HCT116 (cell line): ENCODE data around the gene HBB. TPM values are rescaled to one million over a fixed set of nuclear protein-coding genes. Genes with fewer than 3 reads are reported as not detected.

Experiments used
- ATAC-seq: fragments of 200-7000 bp; cut with Tn5 transposase; 2 replicates; pipeline ENCODE4 v1.9.1; 2020; ENCODE audit warnings: mild to moderate bottlenecking, moderate library complexity
- BruUV-seq: library from RNA; stranded (reverse); fragments of 400-500 nt; replicated peaks from 2 replicates; lab custom pipeline; 2021; lab: Mats Ljungman, UMichigan
- CTCF ChIA-PET: fragments of 300-600 bp; sonication (Branson Sonifier 250); formaldehyde crosslinking; loops from one replicate; lab custom pipeline; 2021; ENCODE audit warnings: antibody characterized with exemption; lab: Charles Lee
- POLR2A ChIA-PET: fragments of 300-600, 350-600 bp; sonication (Branson Sonifier 250); formaldehyde crosslinking; loops from one replicate; lab custom pipeline; 2021; ENCODE audit warnings: antibody characterized with exemption; lab: Charles Lee
- RAD21 ChIA-PET, 2 experiments: fragments of 300-600 bp; sonication (Branson Sonifier 250); formaldehyde crosslinking; loops; one replicate each; lab custom pipeline; 2023; ENCODE audit warnings: low total read pairs in 2 of 2; ENCODE audit not compliant: uncharacterized antibody in 2 of 2, unreplicated experiment in 2 of 2, low non-redundant PET in 1 of 2; lab: Charles Lee
- DNase-seq: peaks from one replicate; pipeline ENCODE4 v3.0.0-alpha.2; 2010; ENCODE audit warnings: low read depth, low spot score
- H2AFZ ChIP-seq: fragments of 200-600 bp; shearing (Covaris generic), sonication (generic); 2 replicates; pipeline ENCODE4 v1.6.1; 2017; ENCODE audit warnings: low read depth, mixed run types, mixed read lengths, antibody characterized with exemption, low read length; ENCODE audit not compliant: poor library complexity, severe bottlenecking
- H3K27ac ChIP-seq: 2 replicates; pipeline ENCODE4 v1.5.1; 2012; ENCODE audit warnings: low read depth, low read length
- H3K27me3 ChIP-seq: fragments of 200-600 bp; sonication (generic); 2 replicates; pipeline ENCODE4 v1.6.1; 2016; ENCODE audit warnings: mixed run types, low read length, mixed read lengths; ENCODE audit not compliant: insufficient read depth
- H3K36me3 ChIP-seq, 2 experiments: fragments of 200-500 bp in 1 of 2; fragments of 200-600 bp in 1 of 2; sonication (Bioruptor generic) in 1 of 2; sonication (generic) in 1 of 2; 2 replicates each; pipeline versions ENCODE4 v1.5.1 to v1.6.1; 2014 to 2016; ENCODE audit warnings: low read length in 2 of 2, inconsistent platforms in 1 of 2, mixed read lengths in 1 of 2, mixed run types in 1 of 2; ENCODE audit not compliant: insufficient read depth in 2 of 2, control insufficient read depth in 1 of 2
- H3K4me1 ChIP-seq, 2 experiments: fragments of 200-600 bp in 1 of 2; sonication (generic) in 1 of 2; 2 replicates each; pipeline versions ENCODE4 v1.5.1 to v1.6.1; 2012 to 2017; ENCODE audit warnings: low read length in 2 of 2, inconsistent platforms in 1 of 2, mild to moderate bottlenecking in 1 of 2, mixed read lengths in 1 of 2, mixed run types in 1 of 2, moderate library complexity in 1 of 2; ENCODE audit not compliant: insufficient read depth in 2 of 2, control insufficient read depth in 1 of 2
- H3K4me2 ChIP-seq: fragments of 200-600 bp; sonication (generic); 2 replicates; pipeline ENCODE4 v1.6.1; 2017; ENCODE audit warnings: mixed run types, low read length, mixed read lengths
- H3K4me3 ChIP-seq, 2 experiments: fragments of 200-600 bp in 1 of 2; sonication (generic) in 1 of 2; replicated peaks in 1 of 2; 2 replicates each; pipeline ENCODE4 v1.5.1; 2011 to 2016; ENCODE audit warnings: low read length in 2 of 2, control low read depth in 1 of 2, low read depth in 1 of 2, mild to moderate bottlenecking in 1 of 2, mixed read lengths in 1 of 2, mixed run types in 1 of 2
- H3K79me2 ChIP-seq: fragments of 200-600 bp; sonication (generic); 2 replicates; pipeline ENCODE4 v1.6.1; 2017; ENCODE audit warnings: mild to moderate bottlenecking, mixed run types, low read length, moderate library complexity, mixed read lengths; ENCODE audit not compliant: insufficient read depth
- H3K9ac ChIP-seq: fragments of 200-600 bp; sonication (generic); 2 replicates; pipeline ENCODE4 v1.6.1; 2016; ENCODE audit warnings: low read length, mixed read lengths
- H3K9me2 ChIP-seq: fragments of 200-600 bp; sonication (generic), shearing (Covaris generic); 2 replicates; pipeline ENCODE4 v1.6.1; 2017; ENCODE audit warnings: mixed run types, mild to moderate bottlenecking, moderate library complexity; ENCODE audit not compliant: insufficient read depth
- H3K9me3 ChIP-seq, 2 experiments: fragments of 200-500 bp in 1 of 2; fragments of 200-600 bp in 1 of 2; sonication (Bioruptor generic) in 1 of 2; sonication (generic) in 1 of 2; 2 replicates each; pipeline ENCODE4 v1.6.1; 2014 to 2017; ENCODE audit warnings: low read length in 2 of 2, mixed read lengths in 2 of 2, inconsistent platforms in 1 of 2, low read depth in 1 of 2, mild to moderate bottlenecking in 1 of 2, mixed run types in 1 of 2, moderate library complexity in 1 of 2; ENCODE audit not compliant: control insufficient read depth in 1 of 2, insufficient read depth in 1 of 2
- H4K20me1 ChIP-seq: fragments of 200-600 bp; sonication (generic), shearing (Covaris generic); 2 replicates; pipeline ENCODE4 v1.6.1; 2017; ENCODE audit warnings: mixed run types, mild to moderate bottlenecking, moderate library complexity; ENCODE audit not compliant: insufficient read depth
- CBX3 ChIP-seq: IDR thresholded peaks from 2 replicates; pipeline ENCODE4 v1.6.1; 2012; ENCODE audit warnings: low read depth
- EGR1 ChIP-seq: IDR thresholded peaks from 2 replicates; pipeline ENCODE4 v1.6.1; 2012; ENCODE audit warnings: low read depth
- ELF1 ChIP-seq: IDR thresholded peaks from 2 replicates; pipeline ENCODE4 v1.6.1; 2012; ENCODE audit warnings: low read depth, borderline replicate concordance
- FOSL1 ChIP-seq: IDR thresholded peaks from 2 replicates; pipeline ENCODE4 v1.6.1; 2012; ENCODE audit warnings: low read depth
- JUND ChIP-seq: IDR thresholded peaks from 2 replicates; pipeline ENCODE4 v1.6.1; 2012
- MAX ChIP-seq: IDR thresholded peaks from 2 replicates; pipeline ENCODE4 v1.6.1; 2012
- POLR2A ChIP-seq: IDR thresholded peaks from 2 replicates; pipeline ENCODE4 v1.7.0; 2011; ENCODE audit warnings: borderline replicate concordance; ENCODE audit not compliant: insufficient read depth, insufficient read length; ENCODE audit errors: extremely low read depth
- POLR2AphosphoS5 ChIP-seq: IDR thresholded peaks from 2 replicates; pipeline ENCODE4 v1.6.1; 2011; ENCODE audit warnings: mild to moderate bottlenecking, low read depth, low read length, moderate library complexity
- RAD21 ChIP-seq: IDR thresholded peaks from 2 replicates; pipeline ENCODE4 v1.6.1; 2012; ENCODE audit warnings: low read depth, mild to moderate bottlenecking
- SRF ChIP-seq: IDR thresholded peaks from 2 replicates; pipeline ENCODE4 v1.6.1; 2012; ENCODE audit warnings: low read depth
- TCF7L2 ChIP-seq: IDR thresholded peaks from 2 replicates; pipeline ENCODE4 v1.7.0; 2011; ENCODE audit warnings: borderline replicate concordance, inconsistent platforms; ENCODE audit not compliant: insufficient read depth, insufficient read length; ENCODE audit errors: extremely low read depth
- YY1 ChIP-seq: IDR thresholded peaks from 2 replicates; pipeline ENCODE4 v1.6.1; 2011; ENCODE audit warnings: low read length, low read depth, moderate library complexity, mild to moderate bottlenecking; ENCODE audit not compliant: insufficient replicate concordance; ENCODE audit errors: extremely low read depth
- intact Hi-C: fragments of 100-400 bp; cut with micrococcal nuclease; formaldehyde crosslinking; loops from 2 replicates; pipeline ENCODE4 v1.10.0; 2022
- total RNA-seq: library from RNA; stranded (reverse); gene quantifications from one replicate; pipeline ENCODE4 v1.2.1, GENCODE V29; 2021; ENCODE audit not compliant: unreplicated experiment
- TF ChIP-seq, protein P1 (sequence below): IDR thresholded peaks from 2 replicates; pipeline ENCODE4 v1.6.1; 2011; ENCODE audit warnings: mild to moderate bottlenecking, low read length, moderate library complexity; ENCODE audit not compliant: insufficient replicate concordance; ENCODE audit errors: extremely low read depth
- TF ChIP-seq, protein P2 (sequence below), 3 experiments: fragments of 200-600 bp in 1 of 3; sonication (generic) in 1 of 3; IDR thresholded peaks in 2 of 3; conservative IDR thresholded peaks in 1 of 3; 2 replicates each; pipeline ENCODE4 v1.5.1; 2012 to 2017; ENCODE audit warnings: low read depth in 2 of 3, low read length in 2 of 3, antibody characterized with exemption in 1 of 3, borderline replicate concordance in 1 of 3, control low read depth in 1 of 3, mild to moderate bottlenecking in 1 of 3, mixed read lengths in 1 of 3, mixed run types in 1 of 3, moderate library complexity in 1 of 3; ENCODE audit not compliant: insufficient read depth in 1 of 3

Gene HBB
- total RNA-seq, 1 experiment from 2014 or later: not detected

DNA sequence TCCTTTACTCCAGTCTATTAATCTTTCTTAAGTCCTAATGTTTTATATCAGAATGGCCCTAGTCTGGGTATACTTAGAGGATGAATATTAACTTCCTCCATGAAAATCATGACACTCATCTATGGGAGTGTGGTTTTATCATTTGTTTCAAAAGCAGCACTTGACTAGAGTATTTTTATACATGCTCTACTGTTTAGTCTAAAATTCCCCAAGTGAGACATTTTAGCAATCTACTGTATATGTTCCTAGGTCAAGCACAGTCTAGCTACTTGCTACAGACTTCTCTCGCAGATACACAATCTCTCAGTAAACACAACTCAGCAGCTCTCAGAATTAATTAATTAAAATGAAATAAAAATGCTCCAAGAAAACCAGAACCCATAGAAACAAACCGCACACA is 2.9 kb upstream of the HBB start (continued):
- no peak for TF ChIP-seq YY1
- TF ChIP-seq, all 23 proteins: peak for 0

DNA sequence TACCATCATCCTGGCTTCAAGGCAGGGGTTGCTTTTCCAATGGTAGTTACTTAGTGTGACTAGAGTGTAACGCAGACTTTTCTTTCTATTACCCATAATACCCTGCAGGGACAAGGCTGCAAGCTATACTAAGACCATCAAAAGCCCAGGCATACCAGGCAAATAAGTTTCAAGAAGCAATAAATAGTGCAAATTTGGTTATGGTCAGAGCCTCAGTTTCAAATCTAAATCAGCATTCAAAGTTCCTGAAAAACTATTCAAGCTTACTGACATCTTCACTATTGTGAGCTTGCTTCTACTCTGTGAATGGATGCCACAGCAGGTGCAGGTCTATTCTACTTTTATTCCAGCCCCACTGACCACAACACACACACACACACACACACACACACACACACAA is 2.5 kb upstream of the HBB start:
- Histone ChIP-seq H3K27me3 (peaks cover 4% of the 10 kb centered on the region; the same call in 1 of the 2 replicates), H3K9ac (no peak overlapping the region)
- BruUV-seq: no TSS peak

More for the DNA sequence above, 2.5 kb upstream of the HBB start:
- Histone ChIP-seq H3K9me3 (no peaks in the 10 kb centered on the region), H3K4me1 (no peaks in the 10 kb centered on the region), H3K36me3 (no peaks in the 10 kb centered on the region), H3K79me2 (no peaks in the 10 kb centered on the region), H4K20me1 (no peaks in the 10 kb centered on the region), H3K4me2 (no peak overlapping the region), H3K9me2 (no peaks in the 10 kb centered on the region), H2AFZ (no peak overlapping the region), H3K27ac (no peak overlapping the region), H3K4me3 (no peak overlapping the region)
- intact Hi-C loops: no loop called here
- ChIA-PET CTCF (no interaction called here), RAD21 (no interaction called here), POLR2A (no interaction called here)
- TF ChIP-seq CBX3 (no peak), EGR1 (no peak), MAX (no peak), RAD21 (no peak), TCF7L2 (no peak), POLR2A (no peak), ELF1 (no peak), POLR2AphosphoS5 (no peak), JUND (no peak), SRF (no peak), FOSL1 (no peak)
- TF ChIP-seq, protein P1, sequence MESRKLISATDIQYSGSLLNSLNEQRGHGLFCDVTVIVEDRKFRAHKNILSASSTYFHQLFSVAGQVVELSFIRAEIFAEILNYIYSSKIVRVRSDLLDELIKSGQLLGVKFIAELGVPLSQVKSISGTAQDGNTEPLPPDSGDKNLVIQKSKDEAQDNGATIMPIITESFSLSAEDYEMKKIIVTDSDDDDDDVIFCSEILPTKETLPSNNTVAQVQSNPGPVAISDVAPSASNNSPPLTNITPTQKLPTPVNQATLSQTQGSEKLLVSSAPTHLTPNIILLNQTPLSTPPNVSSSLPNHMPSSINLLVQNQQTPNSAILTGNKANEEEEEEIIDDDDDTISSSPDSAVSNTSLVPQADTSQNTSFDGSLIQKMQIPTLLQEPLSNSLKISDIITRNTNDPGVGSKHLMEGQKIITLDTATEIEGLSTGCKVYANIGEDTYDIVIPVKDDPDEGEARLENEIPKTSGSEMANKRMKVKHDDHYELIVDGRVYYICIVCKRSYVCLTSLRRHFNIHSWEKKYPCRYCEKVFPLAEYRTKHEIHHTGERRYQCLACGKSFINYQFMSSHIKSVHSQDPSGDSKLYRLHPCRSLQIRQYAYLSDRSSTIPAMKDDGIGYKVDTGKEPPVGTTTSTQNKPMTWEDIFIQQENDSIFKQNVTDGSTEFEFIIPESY: no peak
- TF ChIP-seq, protein P2, sequence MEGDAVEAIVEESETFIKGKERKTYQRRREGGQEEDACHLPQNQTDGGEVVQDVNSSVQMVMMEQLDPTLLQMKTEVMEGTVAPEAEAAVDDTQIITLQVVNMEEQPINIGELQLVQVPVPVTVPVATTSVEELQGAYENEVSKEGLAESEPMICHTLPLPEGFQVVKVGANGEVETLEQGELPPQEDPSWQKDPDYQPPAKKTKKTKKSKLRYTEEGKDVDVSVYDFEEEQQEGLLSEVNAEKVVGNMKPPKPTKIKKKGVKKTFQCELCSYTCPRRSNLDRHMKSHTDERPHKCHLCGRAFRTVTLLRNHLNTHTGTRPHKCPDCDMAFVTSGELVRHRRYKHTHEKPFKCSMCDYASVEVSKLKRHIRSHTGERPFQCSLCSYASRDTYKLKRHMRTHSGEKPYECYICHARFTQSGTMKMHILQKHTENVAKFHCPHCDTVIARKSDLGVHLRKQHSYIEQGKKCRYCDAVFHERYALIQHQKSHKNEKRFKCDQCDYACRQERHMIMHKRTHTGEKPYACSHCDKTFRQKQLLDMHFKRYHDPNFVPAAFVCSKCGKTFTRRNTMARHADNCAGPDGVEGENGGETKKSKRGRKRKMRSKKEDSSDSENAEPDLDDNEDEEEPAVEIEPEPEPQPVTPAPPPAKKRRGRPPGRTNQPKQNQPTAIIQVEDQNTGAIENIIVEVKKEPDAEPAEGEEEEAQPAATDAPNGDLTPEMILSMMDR (IDR thresholded peaks at IDR 0.05 in 2 of 3, conservative IDR thresholded peaks at IDR 0.05 in 1 of 3; ENCODE audit: borderline replicate concordance in 1 of 3, insufficient read depth in 1 of 3, low read depth in 2 of 3, low read length in 2 of 3): no peak
- ATAC-seq: no peak
- DNase-seq: no peak
